Measurements from ENCODE around the gene TAS2R20. TPM values are rescaled to one million over a fixed set of nuclear protein-coding genes. Genes with fewer than 3 reads are reported as not detected.

TAS2R20 gene
- total and polyA plus RNA-seq, 2 of the 8 experiments (the other 6 are each of a cell fraction or from before 2014, with no cell fraction given): 0.57 to 0.71 TPM

GRCh38 chr12:10986812-10987211 is 11.3 kb downstream of the TAS2R20 start, which contains the start of gene TAS2R50:
TSS of gene TAS2R50 (minus strand) at chr12:10986912. CDS start at chr12:10986860, 52 bp downstream.
- CTCF ChIA-PET (ENCODE audit: partially characterized antibody): interaction anchor here (0.8 kb wide), 1 partner anchor 38 kb away, joined by 3 read pairs; no protein-coding TSS in a partner anchor
- Histone ChIP-seq H2AK5ac (ENCODE audit: low read depth, low read length) (no peak within 1 kb of the TSS), H3K14ac (ENCODE audit: insufficient read length) (no peak within 1 kb of the TSS), H4K8ac (ENCODE audit: extremely low read depth, insufficient read depth, low read length) (no peak within 1 kb of the TSS), H3K27me3 (replicated peaks in 1 of 4; ENCODE audit: control insufficient read depth in 3 of 4, extremely low read depth in 1 of 4, insufficient read depth in 3 of 4, low read length in 3 of 4) (no peaks in the 10 kb centered on the region), H3K23me2 (ENCODE audit: low read depth, low read length) (no peaks in the 10 kb centered on the region), H4K91ac (replicated peaks; ENCODE audit: insufficient read length, low read length) (no peak within 1 kb of the TSS), H3K9me3 (ENCODE audit: insufficient read depth in 2 of 2, low read depth in 1 of 2, low read length in 1 of 2) (no peaks in the 10 kb centered on the region), H2BK12ac (ENCODE audit: low read depth, low read length) (no peak within 1 kb of the TSS), H3K4me1 (replicated peaks in 1 of 4; ENCODE audit: control insufficient read depth in 3 of 4, insufficient read depth in 4 of 4, low read length in 3 of 4) (no peaks in the 10 kb centered on the region), H3K4me3 (ENCODE audit: extremely low read depth in 1 of 4, insufficient read depth in 2 of 4, low read depth in 3 of 4, low read length in 4 of 4) (no peak within 1 kb of the TSS), H3K79me2 (ENCODE audit: control insufficient read depth in 1 of 2, insufficient read depth in 2 of 2, low read length in 2 of 2) (no peaks in the 10 kb centered on the region), H3K27ac (ENCODE audit: low read depth, low read length) (no peak within 1 kb of the TSS), H2AFZ (ENCODE audit: low read length) (no peak within 1 kb of the TSS), H3K9ac (replicated peaks in 1 of 4; ENCODE audit: extremely low read depth in 1 of 4, low read depth in 3 of 4, low read length in 3 of 4) (no peak within 1 kb of the TSS), H3K18ac (ENCODE audit: extremely low read depth, low read length) (no peak within 1 kb of the TSS), H3K4me2 (ENCODE audit: insufficient read depth in 1 of 2, low read depth in 2 of 2, low read length in 2 of 2) (no peak within 1 kb of the TSS), H4K20me1 (replicated peaks in 1 of 2; ENCODE audit: control insufficient read depth in 1 of 2, insufficient read depth in 2 of 2, low read length in 2 of 2) (no peaks in the 10 kb centered on the region), H2BK120ac (replicated peaks; ENCODE audit: low read depth, low read length) (no peak within 1 kb of the TSS), H3K79me1 (ENCODE audit: low read depth, low read length) (no peaks in the 10 kb centered on the region), H3K56ac (replicated peaks; ENCODE audit: insufficient read length, low read depth, low read length) (no peak within 1 kb of the TSS), H3K23ac (ENCODE audit: insufficient read length) (no peak within 1 kb of the TSS), H2BK20ac (ENCODE audit: low read length) (no peak within 1 kb of the TSS), H4K5ac (ENCODE audit: insufficient read length, low read depth, low read length) (no peak within 1 kb of the TSS), H2BK15ac (ENCODE audit: low read length) (no peak within 1 kb of the TSS), H3K36me3 (ENCODE audit: control insufficient read depth in 2 of 4, insufficient read depth in 4 of 4, low read length in 3 of 4) (no peaks in the 10 kb centered on the region; a peak in 1 of 8 replicates), H2BK5ac (ENCODE audit: low read depth, low read length) (no peak within 1 kb of the TSS), H3K4ac (replicated peaks; ENCODE audit: insufficient read length, low read depth, low read length) (no peak within 1 kb of the TSS)
- DNase-seq (ENCODE audit: low read depth in 1 of 2, low spot score in 2 of 2) (no peak), FAIRE-seq (no peak)
- POLR2A ChIA-PET (ENCODE audit: partially characterized antibody): no interaction called here
- no peak for TF ChIP-seq GTF2F1 (IDR thresholded peaks at IDR 0.05; ENCODE audit: borderline replicate concordance, low read depth, low read length)
- TF ChIP-seq HDAC6 (IDR thresholded peaks at IDR 0.05; ENCODE audit: low read depth, low read length): no peak
- no peak for TF ChIP-seq CBX8 (IDR thresholded peaks at IDR 0.05; ENCODE audit: borderline replicate concordance, low read depth, low read length)
- TF ChIP-seq NRF1 (IDR thresholded peaks at IDR 0.05; ENCODE audit: low read depth, low read length): no peak
- no peak for TF ChIP-seq KDM1A (IDR thresholded peaks at IDR 0.05; ENCODE audit: borderline replicate concordance, low read length)
- TF ChIP-seq SIRT6 (IDR thresholded peaks at IDR 0.05; ENCODE audit: low read length): no peak
- no peak for TF ChIP-seq SIN3A (conservative IDR thresholded peaks at IDR 0.05 in 1 of 2, IDR thresholded peaks at IDR 0.05 in 1 of 2; ENCODE audit: low read depth in 1 of 2, low read length in 2 of 2)
- no peak for TF ChIP-seq KDM5A (IDR thresholded peaks at IDR 0.05; ENCODE audit: low read length)
- TF ChIP-seq PHF8 (conservative IDR thresholded peaks at IDR 0.05; ENCODE audit: low read depth, low read length): no peak
- TF ChIP-seq RXRA (IDR thresholded peaks at IDR 0.05; ENCODE audit: insufficient read depth, low read depth, low read length): no peak
- 39% methylated on average over 2 of the region's 2 CpGs; no CpG with 5 or more reads in 1 of the 2 experiments for WGBS, 2 experiments (ENCODE audit: extremely low coverage in 1 of 2, insufficient coverage in 1 of 2, insufficient read length in 1 of 2, insufficient replicate concordance in 2 of 2, low coverage in 1 of 2, low lambda C conversion rate in 2 of 2, missing lambda C conversion rate in 1 of 2)

Measured in H1 (cell line).